ENCODE results near the gene SH3RF1.

DNA sequence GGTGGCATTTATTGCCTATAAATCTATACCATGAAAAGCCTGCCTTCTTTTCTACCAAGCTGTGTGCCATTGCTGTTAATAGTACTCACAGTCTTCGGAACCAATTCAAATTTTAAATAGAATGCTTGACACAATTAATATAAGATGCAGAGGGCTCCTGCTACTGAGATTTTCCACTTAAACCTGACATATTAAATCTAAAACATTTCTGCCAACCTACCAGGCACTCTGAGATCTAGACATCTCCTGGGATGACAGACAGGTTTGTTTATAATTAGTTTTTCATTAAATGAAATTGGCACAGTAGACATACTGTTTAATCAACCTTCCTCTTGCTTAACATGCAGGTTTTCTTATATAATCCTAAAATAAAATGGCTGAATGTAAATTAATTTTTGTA, 143.4 kb downstream of the SH3RF1 start:
- TF ChIP-seq, protein P1, sequence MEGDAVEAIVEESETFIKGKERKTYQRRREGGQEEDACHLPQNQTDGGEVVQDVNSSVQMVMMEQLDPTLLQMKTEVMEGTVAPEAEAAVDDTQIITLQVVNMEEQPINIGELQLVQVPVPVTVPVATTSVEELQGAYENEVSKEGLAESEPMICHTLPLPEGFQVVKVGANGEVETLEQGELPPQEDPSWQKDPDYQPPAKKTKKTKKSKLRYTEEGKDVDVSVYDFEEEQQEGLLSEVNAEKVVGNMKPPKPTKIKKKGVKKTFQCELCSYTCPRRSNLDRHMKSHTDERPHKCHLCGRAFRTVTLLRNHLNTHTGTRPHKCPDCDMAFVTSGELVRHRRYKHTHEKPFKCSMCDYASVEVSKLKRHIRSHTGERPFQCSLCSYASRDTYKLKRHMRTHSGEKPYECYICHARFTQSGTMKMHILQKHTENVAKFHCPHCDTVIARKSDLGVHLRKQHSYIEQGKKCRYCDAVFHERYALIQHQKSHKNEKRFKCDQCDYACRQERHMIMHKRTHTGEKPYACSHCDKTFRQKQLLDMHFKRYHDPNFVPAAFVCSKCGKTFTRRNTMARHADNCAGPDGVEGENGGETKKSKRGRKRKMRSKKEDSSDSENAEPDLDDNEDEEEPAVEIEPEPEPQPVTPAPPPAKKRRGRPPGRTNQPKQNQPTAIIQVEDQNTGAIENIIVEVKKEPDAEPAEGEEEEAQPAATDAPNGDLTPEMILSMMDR (IDR thresholded peaks at IDR 0.05), result no peak
- no peak for TF ChIP-seq POLR2A (IDR thresholded peaks at IDR 0.05)

All from sigmoid colon (tissue), 3 donors.